ENCODE measurements around the gene COMMD10. TPM values are rescaled to one million over a fixed set of nuclear protein-coding genes. Genes with fewer than 3 reads are reported as not detected.

The COMMD10 gene
- total and polyA plus RNA-seq, 5 donors from 2014 or later, result 32.7 to 58.6 (median 46.1) TPM

DNA sequence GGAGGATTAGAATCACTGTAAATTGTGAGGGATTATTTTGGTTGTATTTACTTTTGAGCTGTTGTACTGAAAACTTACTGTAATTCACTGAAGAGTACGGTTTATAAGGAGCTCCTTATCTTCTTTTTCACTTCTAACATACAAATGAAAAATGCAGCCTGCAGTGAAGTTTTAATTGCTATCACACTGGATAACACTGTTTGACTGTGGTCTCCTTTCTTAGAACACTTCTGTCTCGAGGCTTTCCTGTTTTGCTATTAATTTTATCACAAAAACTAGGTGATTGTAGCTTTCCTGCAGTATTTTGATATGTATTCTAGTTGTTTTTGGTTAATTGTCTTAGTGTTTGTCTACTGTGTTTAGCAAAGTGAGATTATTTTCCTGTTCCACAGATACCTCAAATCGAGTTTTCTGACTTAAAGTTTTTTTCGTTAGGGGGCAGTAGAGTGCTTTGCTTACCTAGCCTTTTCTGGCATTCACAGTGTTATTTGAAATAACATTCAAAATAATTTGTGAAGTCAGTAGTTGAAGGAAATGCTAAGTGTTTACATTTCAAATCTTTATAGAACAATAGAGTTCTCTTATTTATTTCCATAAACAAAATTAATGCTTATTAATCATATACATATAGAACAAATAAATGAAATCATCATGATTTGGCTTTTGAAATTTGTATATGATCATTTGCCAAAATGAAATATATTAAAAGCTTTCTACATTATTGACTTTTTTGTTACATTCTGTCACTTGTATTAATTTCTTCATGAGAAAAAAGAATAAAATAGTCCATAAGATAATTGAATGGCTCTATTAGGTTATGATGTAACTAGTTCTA is 52.9 kb downstream of the COMMD10 start:
- Histone ChIP-seq H3K9me3 (ENCODE audit: control insufficient read depth in 2 of 2, low read length in 2 of 2) (no peaks in the 10 kb centered on the region), H3K27me3 (ENCODE audit: control insufficient read depth, insufficient read depth, low read length) (no peaks in the 10 kb centered on the region), H3K36me3 (ENCODE audit: control insufficient read depth, insufficient read depth, low read length) (no peaks in the 10 kb centered on the region), H3K4me1 (ENCODE audit: control insufficient read depth, insufficient read depth, low read length, poor library complexity, severe bottlenecking) (no peaks in the 10 kb centered on the region), H3K4me3 (ENCODE audit: low read depth, low read length) (no peak overlapping the region), H3K27ac (ENCODE audit: insufficient read depth, low read length, poor library complexity, severe bottlenecking) (no peak overlapping the region)
- peak overlapping the region in 2 of 3 donors; percentile 57 to 80 for H3K27ac Mint-ChIP-seq
- ATAC-seq (ENCODE audit: low read depth in 2 of 2), result peak; percentile 34 to 45
- H3K36me3 Mint-ChIP-seq, result no peaks in the 10 kb centered on the region
- H3K27me3 Mint-ChIP-seq, result no peaks in the 10 kb centered on the region
- no peak overlapping the region for H3K4me3 Mint-ChIP-seq
- H3K9me3 Mint-ChIP-seq, result no peaks in the 10 kb centered on the region
- H3K4me1 Mint-ChIP-seq, result peaks cover 18 to 33% (median 23%) of the 10 kb centered on the region in 4 donors
- peak in 2 of 3 donors; percentile 47 to 67 for DNase-seq

DNA sequence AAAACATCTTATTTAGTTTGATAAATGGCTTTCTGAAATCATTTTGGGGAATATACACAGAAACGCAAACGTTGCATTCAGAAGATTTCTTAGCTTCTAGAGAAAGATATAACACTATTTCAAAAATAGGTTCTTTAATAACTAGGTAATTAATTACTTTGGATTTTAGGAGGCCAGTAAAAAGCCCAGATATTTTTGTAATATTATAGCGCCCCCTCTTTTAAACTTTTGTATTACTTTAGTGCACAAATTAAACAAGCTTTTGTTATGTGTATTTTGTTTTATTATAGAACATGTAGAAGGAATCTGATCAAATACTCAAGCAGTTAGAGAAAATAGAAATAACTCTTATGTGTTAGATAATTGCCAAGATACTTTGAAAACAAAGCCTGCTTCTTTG is 57.7 kb downstream of the COMMD10 start:
- no peak overlapping the region for H3K4me3 ChIP-seq (ENCODE audit: low read depth, low read length)
- no peaks in the 10 kb centered on the region for H3K9me3 Mint-ChIP-seq
- DNase-seq (no peak), ATAC-seq (ENCODE audit: low read depth in 2 of 2) (no peak)
- H3K27me3 Mint-ChIP-seq, result no peaks in the 10 kb centered on the region
- no peaks in the 10 kb centered on the region for H3K9me3 ChIP-seq (ENCODE audit: control insufficient read depth in 2 of 2, low read length in 2 of 2)
- no peaks in the 10 kb centered on the region for H3K27me3 ChIP-seq (ENCODE audit: control insufficient read depth, insufficient read depth, low read length)
- no peaks in the 10 kb centered on the region for H3K36me3 ChIP-seq (ENCODE audit: control insufficient read depth, insufficient read depth, low read length)
- H3K4me1 ChIP-seq (ENCODE audit: control insufficient read depth, insufficient read depth, low read length, poor library complexity, severe bottlenecking), result no peaks in the 10 kb centered on the region
- no peak overlapping the region for H3K4me3 Mint-ChIP-seq
- H3K4me1 Mint-ChIP-seq, result peaks cover 0 to 14% (median 7%) of the 10 kb centered on the region in 4 donors
- no peak overlapping the region for H3K27ac ChIP-seq (ENCODE audit: insufficient read depth, low read length, poor library complexity, severe bottlenecking)
- H3K36me3 Mint-ChIP-seq, result peaks cover 4% of the 10 kb centered on the region
- no peak overlapping the region for H3K27ac Mint-ChIP-seq

- Mint-ChIP-seq H3K36me3 (peaks cover 4% of the 10 kb centered on the region), H3K27ac (no peak overlapping the region), H3K4me1 (peaks cover 0 to 11% (median 5%) of the 10 kb centered on the region in 4 donors), H3K27me3 (no peaks in the 10 kb centered on the region), H3K4me3 (no peak overlapping the region), H3K9me3 (no peaks in the 10 kb centered on the region)
- Histone ChIP-seq H3K4me1 (ENCODE audit: control insufficient read depth, insufficient read depth, low read length, poor library complexity, severe bottlenecking) (no peaks in the 10 kb centered on the region), H3K27ac (ENCODE audit: insufficient read depth, low read length, poor library complexity, severe bottlenecking) (no peak overlapping the region), H3K36me3 (ENCODE audit: control insufficient read depth, insufficient read depth, low read length) (no peaks in the 10 kb centered on the region), H3K9me3 (ENCODE audit: control insufficient read depth in 2 of 2, low read length in 2 of 2) (no peaks in the 10 kb centered on the region), H3K27me3 (ENCODE audit: control insufficient read depth, insufficient read depth, low read length) (no peaks in the 10 kb centered on the region), H3K4me3 (ENCODE audit: low read depth, low read length) (no peak overlapping the region)
- DNase-seq (no peak), ATAC-seq (ENCODE audit: low read depth in 2 of 2) (no peak)
Measured at GRCh38 chr5:116144103-116144502, 59.3 kb downstream of the COMMD10 start.

DNA sequence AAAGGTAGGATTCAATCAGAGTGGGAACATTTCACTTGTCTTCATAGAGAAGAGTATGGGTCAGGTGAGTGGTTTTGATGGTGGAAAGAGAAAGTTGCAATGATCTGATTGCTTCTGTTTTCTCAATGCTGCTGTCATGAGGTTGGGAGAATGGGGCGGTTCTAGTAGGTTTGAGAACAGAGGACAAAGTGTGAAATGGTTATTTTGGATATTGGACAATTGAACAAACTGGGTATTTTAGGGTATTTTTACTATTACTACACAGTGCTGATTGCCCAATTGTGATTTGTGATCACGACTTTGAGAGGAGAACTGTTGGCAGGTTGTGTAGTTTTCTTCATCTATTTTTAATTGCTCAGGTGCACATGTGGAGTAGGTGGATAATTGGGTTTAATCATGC is 60.2 kb downstream of the COMMD10 start:
- Mint-ChIP-seq H3K27ac (no peak overlapping the region), H3K27me3 (no peaks in the 10 kb centered on the region), H3K4me3 (no peak overlapping the region), H3K36me3 (peaks cover 4% of the 10 kb centered on the region), H3K4me1 (peaks cover 0 to 11% (median 5%) of the 10 kb centered on the region in 4 donors), H3K9me3 (no peaks in the 10 kb centered on the region)
- H3K36me3 ChIP-seq (ENCODE audit: control insufficient read depth, insufficient read depth, low read length), result no peaks in the 10 kb centered on the region
- H3K4me3 ChIP-seq (ENCODE audit: low read depth, low read length), result no peak overlapping the region
- H3K27ac ChIP-seq (ENCODE audit: insufficient read depth, low read length, poor library complexity, severe bottlenecking), result no peak overlapping the region
- H3K4me1 ChIP-seq (ENCODE audit: control insufficient read depth, insufficient read depth, low read length, poor library complexity, severe bottlenecking), result no peaks in the 10 kb centered on the region
- no peaks in the 10 kb centered on the region for H3K9me3 ChIP-seq (ENCODE audit: control insufficient read depth in 2 of 2, low read length in 2 of 2)
- no peaks in the 10 kb centered on the region for H3K27me3 ChIP-seq (ENCODE audit: control insufficient read depth, insufficient read depth, low read length)
- ATAC-seq (ENCODE audit: low read depth in 2 of 2) (no peak), DNase-seq (no peak)

GRCh38 chr5:116145416-116145815 is 60.6 kb downstream of the COMMD10 start:
- DNase-seq, result no peak
- Histone ChIP-seq H3K36me3 (ENCODE audit: control insufficient read depth, insufficient read depth, low read length) (no peaks in the 10 kb centered on the region), H3K27ac (ENCODE audit: insufficient read depth, low read length, poor library complexity, severe bottlenecking) (no peak overlapping the region), H3K9me3 (ENCODE audit: control insufficient read depth in 2 of 2, low read length in 2 of 2) (no peaks in the 10 kb centered on the region), H3K4me1 (ENCODE audit: control insufficient read depth, insufficient read depth, low read length, poor library complexity, severe bottlenecking) (no peaks in the 10 kb centered on the region), H3K27me3 (ENCODE audit: control insufficient read depth, insufficient read depth, low read length) (no peaks in the 10 kb centered on the region), H3K4me3 (ENCODE audit: low read depth, low read length) (no peak overlapping the region)
- no peak for ATAC-seq (ENCODE audit: low read depth in 2 of 2)
- no peak overlapping the region for H3K4me3 Mint-ChIP-seq
- H3K4me1 Mint-ChIP-seq, result peaks cover 0 to 11% (median 5%) of the 10 kb centered on the region in 4 donors
- H3K9me3 Mint-ChIP-seq, result no peaks in the 10 kb centered on the region
- H3K27me3 Mint-ChIP-seq, result no peaks in the 10 kb centered on the region
- H3K36me3 Mint-ChIP-seq, result peaks cover 4% of the 10 kb centered on the region
- no peak overlapping the region for H3K27ac Mint-ChIP-seq

GRCh38 chr5:116152169-116152568 is 67.3 kb downstream of the COMMD10 start:
- DNase-seq (no peak), ATAC-seq (ENCODE audit: low read depth in 2 of 2) (no peak)
- H3K9me3 Mint-ChIP-seq, result peaks cover 0 to 6% (median 0%) of the 10 kb centered on the region in 7 donors
- Histone ChIP-seq H3K4me1 (ENCODE audit: control insufficient read depth, insufficient read depth, low read length, poor library complexity, severe bottlenecking) (no peaks in the 10 kb centered on the region), H3K9me3 (ENCODE audit: control insufficient read depth in 2 of 2, low read length in 2 of 2) (no peaks in the 10 kb centered on the region), H3K4me3 (ENCODE audit: low read depth, low read length) (no peak overlapping the region), H3K36me3 (ENCODE audit: control insufficient read depth, insufficient read depth, low read length) (no peaks in the 10 kb centered on the region), H3K27me3 (ENCODE audit: control insufficient read depth, insufficient read depth, low read length) (no peaks in the 10 kb centered on the region), H3K27ac (ENCODE audit: insufficient read depth, low read length, poor library complexity, severe bottlenecking) (no peak overlapping the region)
- H3K4me3 Mint-ChIP-seq, result no peak overlapping the region
- H3K4me1 Mint-ChIP-seq, result peaks cover 0 to 20% (median 7%) of the 10 kb centered on the region in 4 donors
- peaks cover 5% of the 10 kb centered on the region for H3K36me3 Mint-ChIP-seq
- H3K27ac Mint-ChIP-seq, result peak overlapping the region in 1 of 3 donors; percentile 6
- no peaks in the 10 kb centered on the region for H3K27me3 Mint-ChIP-seq

DNA sequence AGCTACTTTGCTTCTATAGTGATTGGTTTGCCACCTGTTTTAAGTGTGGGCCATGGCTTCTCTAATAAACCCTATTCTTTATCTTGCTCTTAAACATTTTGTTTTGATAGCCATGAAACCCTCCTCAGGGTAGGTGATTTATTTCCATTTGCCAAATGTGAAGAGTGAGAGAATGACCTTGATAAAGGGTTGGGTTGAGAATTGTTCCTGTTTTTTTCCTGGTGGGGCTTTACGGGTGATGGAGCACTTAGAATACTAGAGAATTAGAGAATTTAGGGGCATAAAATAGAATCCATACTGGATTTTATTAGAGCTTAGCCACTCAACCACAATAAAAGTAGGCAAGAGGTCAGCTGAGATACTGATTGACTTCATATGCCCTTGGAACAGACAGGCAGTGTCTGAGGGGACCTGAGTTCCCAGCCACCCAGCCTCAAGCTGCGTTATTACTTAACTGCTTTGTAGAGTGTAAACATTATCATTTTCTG is 68.9 kb downstream of the COMMD10 start:
- Mint-ChIP-seq H3K27ac (no peak overlapping the region), H3K4me3 (no peak overlapping the region), H3K9me3 (peaks cover 0 to 6% (median 0%) of the 10 kb centered on the region in 7 donors), H3K36me3 (peaks cover 6% of the 10 kb centered on the region), H3K27me3 (no peaks in the 10 kb centered on the region), H3K4me1 (peaks cover 0 to 26% (median 7%) of the 10 kb centered on the region in 4 donors)
- Histone ChIP-seq H3K9me3 (ENCODE audit: control insufficient read depth in 2 of 2, low read length in 2 of 2) (no peaks in the 10 kb centered on the region), H3K27me3 (ENCODE audit: control insufficient read depth, insufficient read depth, low read length) (no peaks in the 10 kb centered on the region), H3K4me3 (ENCODE audit: low read depth, low read length) (no peak overlapping the region), H3K36me3 (ENCODE audit: control insufficient read depth, insufficient read depth, low read length) (no peaks in the 10 kb centered on the region), H3K27ac (ENCODE audit: insufficient read depth, low read length, poor library complexity, severe bottlenecking) (no peak overlapping the region), H3K4me1 (ENCODE audit: control insufficient read depth, insufficient read depth, low read length, poor library complexity, severe bottlenecking) (no peaks in the 10 kb centered on the region)
- ATAC-seq (ENCODE audit: low read depth in 2 of 2) (no peak), DNase-seq (no peak)

GRCh38 chr5:116154252-116154651 is 69.4 kb downstream of the COMMD10 start:
- DNase-seq (no peak), ATAC-seq (ENCODE audit: low read depth in 2 of 2) (no peak)
- no peaks in the 10 kb centered on the region for H3K27me3 Mint-ChIP-seq
- H3K27ac ChIP-seq (ENCODE audit: insufficient read depth, low read length, poor library complexity, severe bottlenecking), result no peak overlapping the region
- no peak overlapping the region for H3K27ac Mint-ChIP-seq
- peaks cover 10% of the 10 kb centered on the region for H3K36me3 Mint-ChIP-seq
- H3K4me1 Mint-ChIP-seq, result peaks cover 0 to 27% (median 8%) of the 10 kb centered on the region in 4 donors
- no peaks in the 10 kb centered on the region for H3K9me3 ChIP-seq (ENCODE audit: control insufficient read depth in 2 of 2, low read length in 2 of 2)
- H3K4me3 ChIP-seq (ENCODE audit: low read depth, low read length), result no peak overlapping the region
- H3K27me3 ChIP-seq (ENCODE audit: control insufficient read depth, insufficient read depth, low read length), result no peaks in the 10 kb centered on the region
- H3K4me1 ChIP-seq (ENCODE audit: control insufficient read depth, insufficient read depth, low read length, poor library complexity, severe bottlenecking), result no peaks in the 10 kb centered on the region
- H3K36me3 ChIP-seq (ENCODE audit: control insufficient read depth, insufficient read depth, low read length), result no peaks in the 10 kb centered on the region
- no peak overlapping the region for H3K4me3 Mint-ChIP-seq
- peaks cover 0 to 6% (median 0%) of the 10 kb centered on the region in 7 donors for H3K9me3 Mint-ChIP-seq
